Uterus (tissue), 2 donors: ENCODE data around the gene ACSS1.

Source experiments
- POLR2A ChIP-seq, 2 donors: fragments of 450-650 bp; IDR thresholded peaks; one replicate each; pipeline ENCODE4 v1.6.1; 2016; ENCODE audit warnings: antibody characterized with exemption in 2 of 2, mild to moderate bottlenecking in 1 of 2, moderate library complexity in 1 of 2
- TF ChIP-seq, protein P1 (sequence below), 4 experiments: fragments of 200-600 bp in 2 of 4; fragments of 450-650 bp in 2 of 4; sonication (generic) in 2 of 4; IDR thresholded peaks; one replicate each; pipeline ENCODE4 v1.5.1; 2016 to 2019; ENCODE audit warnings: antibody characterized with exemption in 4 of 4, mild to moderate bottlenecking in 2 of 4, moderate library complexity in 1 of 4

DNA sequence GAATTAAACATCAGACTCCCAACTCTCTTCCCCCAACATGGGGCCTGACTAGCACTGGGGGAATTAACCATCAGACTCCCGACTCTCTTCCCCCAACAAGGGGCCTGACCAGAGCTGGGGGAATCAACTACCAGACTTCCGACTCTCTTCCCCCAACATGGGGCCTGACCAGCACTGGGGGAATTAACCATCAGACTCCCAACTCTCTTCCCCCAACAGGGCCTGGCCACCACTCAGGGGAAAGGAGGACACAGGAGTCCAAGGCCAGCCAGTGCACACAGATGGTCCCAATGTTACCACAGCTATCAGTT lies 95.8 kb downstream of the ACSS1 start:
- TF ChIP-seq, protein P1, sequence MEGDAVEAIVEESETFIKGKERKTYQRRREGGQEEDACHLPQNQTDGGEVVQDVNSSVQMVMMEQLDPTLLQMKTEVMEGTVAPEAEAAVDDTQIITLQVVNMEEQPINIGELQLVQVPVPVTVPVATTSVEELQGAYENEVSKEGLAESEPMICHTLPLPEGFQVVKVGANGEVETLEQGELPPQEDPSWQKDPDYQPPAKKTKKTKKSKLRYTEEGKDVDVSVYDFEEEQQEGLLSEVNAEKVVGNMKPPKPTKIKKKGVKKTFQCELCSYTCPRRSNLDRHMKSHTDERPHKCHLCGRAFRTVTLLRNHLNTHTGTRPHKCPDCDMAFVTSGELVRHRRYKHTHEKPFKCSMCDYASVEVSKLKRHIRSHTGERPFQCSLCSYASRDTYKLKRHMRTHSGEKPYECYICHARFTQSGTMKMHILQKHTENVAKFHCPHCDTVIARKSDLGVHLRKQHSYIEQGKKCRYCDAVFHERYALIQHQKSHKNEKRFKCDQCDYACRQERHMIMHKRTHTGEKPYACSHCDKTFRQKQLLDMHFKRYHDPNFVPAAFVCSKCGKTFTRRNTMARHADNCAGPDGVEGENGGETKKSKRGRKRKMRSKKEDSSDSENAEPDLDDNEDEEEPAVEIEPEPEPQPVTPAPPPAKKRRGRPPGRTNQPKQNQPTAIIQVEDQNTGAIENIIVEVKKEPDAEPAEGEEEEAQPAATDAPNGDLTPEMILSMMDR (IDR thresholded peaks at IDR 0.05): no peak
- no peak for TF ChIP-seq POLR2A (IDR thresholded peaks at IDR 0.05)
